ENCODE measurements around the gene SMKR1.
A peak's percentile ranks its signal among the peaks of the same experiment; 100 is the strongest.
"Not testable (repeated sequence)": the region's sequence is repeated elsewhere in the genome, so short reads cannot be mapped to it uniquely, and the experiment has no call there.

SMKR1 gene

DNA sequence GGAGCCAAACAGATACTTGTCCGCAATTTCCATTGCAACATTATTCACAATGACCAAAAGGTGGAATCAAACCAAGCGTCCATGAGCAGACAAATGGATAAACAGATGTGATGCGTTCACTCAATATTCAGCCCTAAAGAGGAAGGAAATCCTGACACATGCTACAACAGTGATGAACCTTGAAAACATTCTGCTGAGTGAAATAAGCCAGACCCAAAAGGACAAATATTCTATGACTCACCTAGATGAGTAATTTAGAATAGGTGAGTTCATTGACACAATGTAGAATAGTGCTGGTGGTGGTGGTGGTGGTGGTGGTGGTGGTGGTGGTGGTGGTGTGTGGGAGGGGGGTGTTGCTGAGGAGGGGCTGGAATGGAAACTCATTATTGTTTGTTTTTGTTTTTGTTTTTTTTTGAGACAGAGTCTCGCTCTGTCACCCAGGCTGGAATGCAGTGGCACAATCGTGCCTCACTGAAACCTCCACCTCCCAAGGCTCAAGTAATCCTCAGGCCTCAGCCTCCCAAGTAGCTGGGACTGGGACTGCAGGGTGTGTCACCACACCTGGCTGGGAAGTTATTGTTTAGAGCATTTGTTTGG is 28.6 kb downstream of the SMKR1 start:
- peak; percentile 81 for DNase-seq

DNA sequence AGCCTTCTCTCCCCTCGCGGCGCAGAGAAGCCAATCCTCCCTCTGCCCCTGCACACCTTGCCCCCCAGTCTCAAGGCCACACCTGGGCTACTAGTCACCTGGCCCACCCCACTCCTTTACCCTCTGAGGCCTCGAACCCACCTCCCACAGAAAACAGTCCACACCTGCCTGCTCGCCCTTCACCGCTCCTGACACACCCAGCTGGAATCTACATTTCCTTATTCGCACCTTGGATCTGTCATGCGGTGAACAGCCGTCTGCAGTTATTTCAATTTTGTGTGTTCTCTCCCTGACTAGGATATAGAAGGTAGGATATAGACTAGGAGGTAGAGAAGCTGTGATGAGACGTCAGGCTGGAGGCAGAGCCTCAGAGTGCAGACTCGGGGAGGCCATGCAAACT is 29.4 kb downstream of the SMKR1 start:
- no peak for DNase-seq

DNA sequence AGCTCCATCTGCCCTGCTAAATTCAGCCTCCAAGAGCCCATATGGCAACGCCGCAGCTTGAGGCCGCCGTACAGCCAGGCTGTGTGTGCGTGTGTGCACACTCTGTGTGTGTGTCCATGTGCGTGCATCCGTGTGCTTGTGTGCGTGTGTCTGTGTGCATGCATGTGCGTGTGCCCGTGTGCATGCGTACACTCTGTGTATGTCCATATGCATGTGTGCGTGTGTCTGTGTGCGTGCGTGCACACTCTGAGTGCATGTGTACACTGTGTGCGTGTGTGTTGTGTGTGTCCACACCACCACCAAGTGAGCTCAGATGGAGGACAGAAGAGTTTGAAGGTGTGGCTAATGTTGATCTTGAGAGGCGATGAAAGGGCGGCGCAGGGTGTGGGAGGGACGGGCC is 30.0 kb downstream of the SMKR1 start:
- DNase-seq = no peak

DNA sequence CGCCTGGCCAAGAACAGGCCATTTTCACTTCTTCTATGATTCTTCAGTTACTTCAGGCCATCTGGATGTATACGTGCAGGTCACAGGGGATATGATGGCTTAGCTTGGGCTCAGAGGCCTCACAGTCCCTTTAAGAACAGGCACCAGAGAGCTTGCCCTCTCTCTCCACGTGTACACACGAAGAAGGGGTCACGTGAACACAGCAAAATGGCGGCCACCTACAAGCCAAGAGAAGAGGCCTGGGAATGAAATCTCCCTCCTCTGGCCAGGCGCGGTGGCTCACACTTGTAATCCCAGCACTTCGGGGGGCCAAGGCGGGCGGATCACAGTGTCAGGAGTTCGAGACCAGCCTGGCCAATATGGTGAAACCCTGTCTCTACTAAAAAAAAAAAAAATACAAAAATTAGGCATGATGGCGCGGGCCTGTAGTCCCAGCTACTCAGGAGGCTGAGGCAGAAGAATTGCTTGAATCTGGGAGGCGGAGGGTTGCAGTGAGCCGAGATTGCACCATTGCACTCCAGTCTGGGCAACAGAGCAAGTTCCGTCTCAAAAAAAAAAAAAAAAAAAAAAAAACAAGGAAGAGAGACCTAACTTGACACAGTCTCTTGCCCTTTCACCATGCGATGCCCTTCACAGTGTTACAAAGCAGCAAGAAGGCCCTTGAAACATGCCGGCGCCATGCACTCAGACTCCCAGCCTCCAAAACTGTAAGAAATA is 32.4 kb downstream of the SMKR1 start:
- DNase-seq = not testable (repeated sequence)

DNA sequence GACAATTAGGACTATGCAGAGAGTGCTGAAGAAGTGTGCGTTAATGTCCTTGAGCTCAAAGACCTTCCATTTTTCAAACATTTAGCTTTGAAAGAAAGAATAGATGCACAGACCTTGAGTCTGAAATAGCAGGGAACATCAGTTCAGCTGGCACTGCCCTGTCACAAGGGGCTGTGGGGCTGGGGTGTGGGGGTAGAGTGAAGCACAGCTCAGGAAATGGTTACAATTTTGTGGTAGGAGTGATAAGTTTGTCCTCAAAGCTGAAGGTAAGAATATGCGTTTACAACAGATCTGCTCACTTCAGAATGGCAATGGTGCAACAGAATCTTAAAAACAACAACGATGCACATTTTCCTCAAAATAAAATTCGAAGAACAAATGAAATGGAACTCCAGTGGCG is 33.6 kb downstream of the SMKR1 start:
- peak; percentile 16 for DNase-seq

DNA sequence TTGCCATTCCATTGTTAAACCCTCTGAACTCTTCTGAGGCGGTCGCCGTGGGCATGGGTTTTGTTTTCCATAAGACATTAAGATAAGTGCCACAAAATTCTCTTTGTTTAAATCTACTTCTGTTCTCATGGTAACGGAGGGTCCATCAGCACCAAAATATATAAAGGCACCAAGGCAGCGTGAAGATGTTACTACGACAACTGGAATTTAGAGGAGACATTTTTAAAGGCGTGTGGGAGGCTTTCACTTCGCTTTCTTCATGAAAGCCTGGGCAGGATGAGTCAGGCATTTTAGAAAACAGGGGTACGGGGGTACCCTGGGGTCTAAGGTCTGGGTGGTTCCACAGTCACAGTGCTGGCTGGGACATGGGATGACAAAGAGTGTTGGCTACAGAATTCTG is 34.0 kb downstream of the SMKR1 start:
- no peak for DNase-seq

DNA sequence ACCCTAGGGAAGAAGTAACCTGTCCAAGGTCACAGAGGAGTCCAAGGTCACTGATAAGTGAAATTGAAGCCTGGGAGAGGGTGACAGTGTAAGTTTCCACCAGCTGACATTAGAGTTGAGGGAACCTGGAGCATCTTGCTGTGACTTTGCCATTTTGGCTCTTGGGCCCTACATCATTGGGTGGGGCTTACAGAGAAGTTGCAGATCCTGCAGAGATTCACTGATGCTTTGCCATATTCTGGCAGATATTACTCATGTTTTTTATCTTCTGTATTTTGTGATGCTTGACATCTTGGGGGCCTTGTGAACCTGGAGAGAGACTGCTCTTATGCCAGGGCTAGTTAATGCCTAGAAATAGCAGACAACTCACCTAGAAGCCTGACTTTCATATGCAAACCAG is 36.5 kb downstream of the SMKR1 start:
- no peak for DNase-seq

DNA sequence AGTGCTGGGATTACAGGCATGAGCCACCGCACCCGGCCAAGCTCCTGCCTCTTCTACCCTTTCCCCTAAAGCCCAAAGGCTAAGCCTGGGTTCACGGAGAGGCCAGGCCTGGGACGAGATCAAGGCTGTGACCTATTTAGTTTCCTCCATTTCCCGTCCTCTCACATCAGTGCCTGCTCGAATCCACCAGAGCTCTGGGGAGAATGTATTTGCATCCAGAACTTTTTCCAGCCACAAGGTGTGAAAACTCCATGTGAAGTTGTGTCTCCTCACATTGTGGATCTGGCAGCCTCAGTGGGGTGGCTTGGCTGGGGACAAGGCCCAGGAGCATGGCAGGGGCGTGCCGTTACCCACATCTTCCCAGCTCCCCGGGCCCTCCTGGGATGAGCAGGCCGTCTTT is 38.0 kb downstream of the SMKR1 start:
- DNase-seq = no peak

DNA sequence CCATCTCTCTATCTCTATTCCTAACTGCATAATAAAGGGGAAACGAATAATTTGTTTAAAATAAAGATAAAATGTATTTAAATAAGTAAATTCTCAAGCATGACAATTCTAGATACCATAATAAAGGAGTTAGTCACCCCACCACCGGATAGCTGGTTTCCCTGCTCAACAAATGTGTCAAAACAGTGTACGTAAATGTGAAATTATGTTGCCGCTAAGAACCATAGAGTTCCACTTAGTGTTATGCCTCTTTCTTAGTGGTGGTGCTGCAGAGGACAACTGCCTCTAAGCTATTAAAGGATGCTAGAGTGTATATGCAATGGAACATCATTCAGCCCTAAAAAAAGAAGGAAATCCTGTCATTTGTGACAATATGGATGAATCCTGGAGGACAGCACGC is 42.4 kb downstream of the SMKR1 start:
- no peak for DNase-seq

DNA sequence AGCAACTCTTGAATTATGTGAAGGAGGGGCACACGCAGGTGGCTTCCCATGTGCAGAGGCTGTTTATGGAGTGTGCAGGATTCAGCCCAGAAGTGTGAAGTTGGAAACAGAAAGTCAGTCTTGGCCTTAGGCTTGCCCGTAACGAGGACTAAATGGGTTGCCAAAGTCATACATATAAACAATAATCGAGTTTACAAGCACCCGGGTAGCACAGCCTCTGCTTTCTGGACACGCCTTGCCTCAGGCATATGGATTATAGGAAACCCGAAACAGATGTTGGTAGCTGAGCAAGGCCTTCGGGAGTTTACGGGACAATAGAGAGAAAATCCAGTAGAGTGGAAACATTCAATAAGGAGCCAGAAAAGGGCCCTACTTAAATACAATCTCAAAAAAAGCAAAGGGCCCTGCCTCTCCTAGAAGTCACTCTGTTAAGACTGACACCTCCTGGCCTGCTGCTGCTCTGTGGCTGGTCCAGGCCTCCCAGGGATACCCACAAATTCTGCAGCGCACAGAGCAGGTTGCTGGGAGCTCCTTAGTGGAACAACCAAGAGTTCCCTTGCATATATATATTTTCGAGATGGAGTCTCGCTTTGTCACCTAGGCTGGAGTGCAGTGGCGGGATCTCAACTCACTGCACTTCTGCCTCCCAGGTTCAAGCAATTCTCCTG is 48.5 kb downstream of the SMKR1 start:
- no peak for DNase-seq

DNA sequence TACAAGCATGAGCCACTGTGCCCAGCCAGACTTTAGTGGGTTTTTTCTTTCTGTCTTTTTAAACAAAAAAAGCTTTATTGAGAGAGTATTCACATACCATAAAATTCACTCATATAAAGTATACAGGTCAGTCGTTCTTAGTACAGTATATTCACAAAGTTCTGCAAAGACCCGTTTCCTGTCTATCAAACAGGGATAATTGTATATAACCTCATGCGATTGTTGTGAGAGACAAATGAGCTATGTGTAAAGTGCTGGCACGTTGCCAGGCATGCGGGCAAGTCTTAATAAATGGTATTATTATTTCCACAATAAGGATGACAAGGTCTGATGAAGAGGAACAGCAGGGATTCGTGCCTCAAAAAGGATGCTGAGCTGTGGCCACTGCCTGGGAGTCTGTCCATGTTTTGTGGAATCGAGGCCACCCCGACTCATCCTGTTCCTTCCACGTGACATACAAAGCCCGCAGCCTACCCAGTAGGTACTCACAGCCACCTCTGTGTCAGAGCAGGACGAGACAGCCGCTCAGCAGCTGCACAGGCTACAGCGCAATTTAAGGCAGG is 51.6 kb downstream of the SMKR1 start:
- peak; percentile 42 for DNase-seq

DNA sequence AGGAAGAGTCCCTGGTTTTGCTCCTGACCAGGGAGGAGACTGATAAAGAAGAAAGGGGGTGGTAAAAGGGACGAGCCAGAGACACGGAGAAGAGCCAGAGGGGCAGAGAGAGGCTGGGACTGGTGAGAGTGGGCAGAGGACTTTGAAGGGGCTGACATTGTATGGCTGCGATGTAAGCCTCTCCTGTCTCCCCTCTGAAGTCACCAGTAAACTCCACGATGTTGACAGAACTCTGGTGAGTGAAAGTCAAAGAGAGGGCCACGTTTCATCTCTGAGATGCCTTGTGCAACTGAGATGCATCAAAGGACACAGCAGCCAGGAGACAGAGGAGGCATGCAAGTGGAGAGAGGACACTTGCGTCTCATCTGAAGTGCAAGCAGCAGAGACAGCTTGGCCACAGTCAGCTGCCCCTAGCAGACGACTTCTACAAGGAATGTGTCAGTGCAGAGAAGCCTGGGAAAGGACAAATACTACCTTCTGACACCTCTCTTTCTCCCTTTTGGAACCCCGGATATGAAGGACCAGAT is 54.3 kb downstream of the SMKR1 start:
- DNase-seq = no peak

DNA sequence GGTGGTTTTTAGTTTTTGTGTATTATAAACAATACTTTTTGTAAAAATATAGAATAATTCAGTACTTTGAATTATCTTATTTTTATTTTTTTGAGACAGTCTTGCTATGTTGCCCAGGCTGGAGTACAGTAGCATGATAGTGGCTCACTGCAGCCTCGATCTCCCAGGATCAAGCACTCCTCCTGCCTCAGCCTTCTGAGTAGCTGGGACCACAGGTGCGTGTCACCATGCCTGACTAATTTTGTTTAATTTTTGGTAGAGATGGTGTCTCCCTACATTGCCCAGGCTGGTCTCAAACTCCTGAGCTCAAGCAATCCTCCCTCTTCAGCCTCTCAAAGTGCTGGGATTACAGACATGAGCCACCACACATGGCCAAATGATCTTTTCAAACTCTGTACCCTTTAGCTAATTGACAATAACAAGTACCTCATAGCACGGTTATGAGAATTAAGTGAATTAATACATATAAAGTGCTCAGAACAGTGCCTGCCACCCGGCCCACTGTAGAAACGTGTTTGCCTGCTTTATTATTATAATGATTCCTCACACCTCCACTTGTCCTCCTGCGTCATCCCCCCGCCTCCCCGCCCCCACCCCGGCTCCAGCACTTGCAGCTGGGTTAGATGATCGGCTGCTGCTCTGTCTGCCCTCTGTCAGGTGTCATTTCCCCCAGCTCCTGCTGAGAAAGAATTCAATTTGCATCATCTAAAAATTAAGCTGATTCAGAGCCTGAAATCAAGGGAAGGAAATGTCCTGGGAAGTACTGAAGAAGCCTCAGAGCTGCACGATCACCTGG is 55.6 kb downstream of the SMKR1 start:
- DNase-seq = no peak

DNA sequence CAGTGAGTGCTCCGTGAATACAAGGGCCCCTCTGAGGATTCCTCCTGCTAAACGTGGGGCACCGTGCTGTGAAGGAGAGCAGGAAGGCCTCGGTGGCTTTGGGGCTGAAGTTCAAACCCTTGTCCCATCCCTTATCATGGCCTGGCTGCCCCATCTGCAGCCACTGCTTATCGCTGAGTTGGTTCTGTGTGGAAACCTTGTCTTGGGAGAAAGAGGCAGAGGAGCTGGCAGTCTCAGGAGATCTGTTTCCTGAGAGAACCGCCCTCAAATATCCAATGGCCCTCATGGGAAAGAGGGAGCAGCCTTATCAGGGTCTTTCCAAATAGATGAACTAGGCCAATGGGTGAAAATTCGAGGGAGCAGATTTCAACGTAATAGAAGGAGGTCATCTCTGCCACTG is 57.2 kb downstream of the SMKR1 start:
- DNase-seq = no peak

DNA sequence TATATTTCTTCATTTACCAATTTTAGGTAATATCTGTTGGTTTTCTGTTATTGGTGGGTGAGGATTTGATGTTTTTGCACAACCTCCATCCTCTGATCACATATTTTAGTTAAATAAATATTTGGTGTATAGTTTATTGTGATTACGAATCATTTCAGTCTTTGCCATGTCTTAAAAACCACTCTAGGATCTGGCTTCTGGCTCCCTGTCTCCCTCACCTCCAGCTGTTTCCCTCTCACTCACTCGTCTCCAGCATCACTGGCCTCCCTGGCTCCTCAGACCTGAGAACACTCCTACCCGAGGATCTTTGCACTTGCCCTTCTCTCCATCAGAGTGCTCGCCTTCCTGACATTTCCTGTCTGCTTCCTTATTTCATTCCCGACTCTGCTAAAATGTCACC is 58.5 kb downstream of the SMKR1 start:
- no peak for DNase-seq

DNA sequence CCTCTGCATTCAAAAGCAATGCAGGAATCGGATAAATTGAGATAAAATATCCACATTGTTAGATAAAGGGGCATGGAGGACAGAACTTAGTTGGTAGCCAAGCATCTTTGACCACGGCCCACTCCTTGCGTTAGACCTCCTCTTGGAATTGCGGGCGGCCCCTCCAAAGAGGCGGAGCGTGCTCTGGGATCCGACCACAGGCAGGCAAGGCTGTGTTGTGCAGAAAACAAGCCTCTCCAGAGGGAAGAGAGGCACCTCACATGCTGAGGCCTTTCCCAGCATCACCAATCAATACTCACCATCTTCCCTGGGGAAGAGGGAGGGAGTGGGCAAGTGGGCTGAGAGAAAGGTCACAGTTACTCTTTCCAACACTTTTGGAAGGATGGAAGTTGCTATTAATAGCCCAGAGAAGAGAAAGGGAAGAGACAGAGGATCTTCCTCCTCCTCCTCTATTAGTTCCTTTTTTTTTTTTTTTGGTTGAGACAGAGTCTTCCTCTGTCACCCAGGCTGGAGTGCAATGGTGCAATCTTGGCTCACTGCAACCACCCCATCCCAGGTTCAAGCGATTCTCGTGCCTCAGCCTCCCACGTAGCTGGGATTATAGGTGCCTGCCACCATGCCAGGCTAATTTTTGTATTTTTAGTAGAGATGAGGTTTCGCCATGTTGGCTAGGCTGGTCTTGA is 59.5 kb downstream of the SMKR1 start:
- no peak for DNase-seq

All from activated CD4-positive, alpha-beta T cell treated with anti-CD3 and anti-CD28 coated beads, Interleukin-2, Interleukin-6, amounts not matched to agents 100 ng/mL and 50 ng/mL, durations not matched to agents 16 hours and 8 hours (primary cell).